NCI-H2107 treated with DMSO at 0.1 percent for 48 hours (cell line): ENCODE results near the gene MS4A10.
A peak's percentile ranks its signal among the peaks of the same experiment; 100 is the strongest.

Experiments
- DNase-seq: peaks from one replicate; lab custom pipeline; 2025; ENCODE audit not compliant: unreplicated experiment; lab: John Stamatoyannopoulos, UW

The MS4A10 gene

DNA sequence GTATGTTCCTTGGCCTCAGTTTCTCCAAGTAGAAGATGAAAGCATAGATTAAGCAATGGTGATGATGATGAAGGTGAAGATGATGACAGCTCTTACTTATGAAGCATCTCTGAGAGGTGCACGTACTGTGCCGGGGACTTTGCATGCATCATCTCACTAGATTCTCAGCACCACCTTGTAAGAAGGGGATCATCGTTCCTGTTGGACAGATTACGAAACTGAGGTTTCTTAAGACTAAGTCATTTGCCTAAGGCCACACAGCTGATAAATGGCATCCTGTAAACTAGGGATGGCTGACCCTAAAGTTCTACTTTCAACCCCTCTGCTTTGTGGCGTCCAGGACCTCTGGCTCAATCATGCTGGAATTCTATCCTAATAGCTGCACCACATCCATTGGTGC, 19.8 kb upstream of the MS4A10 start:
- no peak for DNase-seq

DNA sequence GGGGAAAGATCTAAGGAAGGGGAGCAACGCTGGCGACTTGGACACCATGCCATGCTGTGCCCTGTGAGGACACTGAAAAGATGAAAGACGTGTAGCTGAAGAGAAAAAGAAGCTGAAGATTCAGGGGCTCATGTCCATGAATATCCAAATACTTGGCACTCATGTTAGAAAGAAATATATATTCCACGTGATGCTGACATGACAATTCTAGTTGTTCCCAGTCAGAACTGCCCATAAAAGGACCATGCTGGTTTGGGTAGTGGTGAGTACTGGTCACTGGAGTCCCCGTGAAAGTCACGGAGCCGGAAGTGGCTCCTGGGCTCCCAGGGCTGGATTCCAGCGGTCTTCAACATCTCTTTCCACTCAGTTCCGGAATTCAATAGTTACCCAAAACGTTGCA, 18.6 kb upstream of the MS4A10 start:
- no peak for DNase-seq

DNA sequence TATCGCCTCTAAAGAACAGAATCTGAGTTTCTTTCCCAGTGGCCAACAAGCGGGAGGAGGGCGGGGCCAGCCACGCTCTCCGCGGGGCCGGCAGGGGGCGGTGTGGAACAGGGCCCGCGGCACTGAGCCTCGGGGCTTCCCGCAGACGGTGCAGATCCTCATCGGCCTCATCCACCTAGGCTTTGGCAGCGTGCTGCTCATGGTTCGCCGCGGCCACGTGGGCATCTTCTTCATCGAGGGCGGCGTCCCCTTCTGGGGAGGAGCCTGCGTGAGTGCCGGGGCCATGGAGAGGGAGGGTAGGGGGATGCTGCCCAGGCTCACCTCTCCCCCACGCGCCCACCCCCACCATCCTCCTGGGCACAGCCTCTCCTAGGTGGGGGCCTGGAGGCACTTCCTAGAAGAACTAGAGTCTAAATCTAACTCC, 17.7 kb upstream of the MS4A10 start:
- no peak for DNase-seq

DNA sequence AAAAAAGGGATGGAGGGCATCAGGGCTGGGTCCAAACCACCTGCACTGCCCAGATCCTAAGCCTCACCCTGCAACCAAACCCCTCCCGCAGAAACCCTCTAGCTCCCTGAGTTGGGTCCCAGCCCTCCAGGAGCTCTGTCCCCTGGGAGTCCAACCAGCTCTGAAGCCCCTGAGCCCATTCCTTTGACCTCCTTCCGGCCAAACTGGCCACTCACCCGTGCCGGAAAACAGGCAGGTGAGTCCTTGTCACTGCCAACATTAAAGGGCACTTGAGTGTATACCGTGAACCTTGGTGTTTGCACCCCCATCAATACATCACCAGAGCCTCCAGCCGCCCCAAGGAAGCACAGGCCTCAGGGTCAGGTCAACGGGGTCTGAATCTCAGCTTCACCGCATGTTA, 16.9 kb upstream of the MS4A10 start:
- no peak for DNase-seq

DNA sequence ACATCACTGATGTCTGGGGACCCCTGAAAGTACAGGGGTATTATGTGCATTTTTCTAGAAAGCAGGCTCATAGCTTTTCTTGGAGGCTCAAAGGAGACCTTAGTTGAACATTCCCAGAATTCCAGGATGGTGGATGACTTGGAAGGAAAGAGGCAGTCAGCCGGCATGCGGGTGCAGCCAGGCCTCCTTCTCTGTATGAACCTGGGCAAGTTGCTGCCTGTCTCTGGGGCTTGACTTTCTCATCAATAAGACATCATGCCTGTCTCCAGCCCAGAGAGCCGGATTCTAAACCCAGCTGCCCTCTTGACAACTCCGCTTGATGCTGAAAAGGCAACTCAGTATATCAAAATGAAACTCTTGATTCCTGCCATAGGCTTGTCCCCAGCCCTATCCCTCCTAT, 15.9 kb upstream of the MS4A10 start:
- DNase-seq: no peak

DNA sequence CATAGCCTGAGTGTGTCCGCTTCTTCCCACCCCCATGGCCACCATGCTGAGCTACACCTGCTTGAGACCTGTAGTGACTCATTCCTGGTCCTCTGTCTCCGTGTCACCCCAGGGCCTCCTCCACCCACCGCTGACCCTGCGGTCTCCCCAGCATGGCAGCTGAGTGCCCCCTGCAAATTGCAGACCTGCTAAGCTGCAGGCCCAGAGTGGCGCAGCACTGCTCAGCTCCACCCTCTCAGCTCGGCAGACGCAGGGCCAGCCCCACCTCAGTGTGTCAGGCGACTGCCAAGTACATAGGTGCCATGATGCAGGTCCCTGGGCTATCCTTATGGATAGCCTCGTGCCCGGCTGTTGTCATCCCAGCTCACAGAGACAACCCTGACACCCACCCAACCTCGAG, 15.3 kb upstream of the MS4A10 start:
- DNase-seq: no peak

GRCh38 chr11:60771146-60771545, 14.0 kb upstream of the MS4A10 start:
- no peak for DNase-seq

DNA sequence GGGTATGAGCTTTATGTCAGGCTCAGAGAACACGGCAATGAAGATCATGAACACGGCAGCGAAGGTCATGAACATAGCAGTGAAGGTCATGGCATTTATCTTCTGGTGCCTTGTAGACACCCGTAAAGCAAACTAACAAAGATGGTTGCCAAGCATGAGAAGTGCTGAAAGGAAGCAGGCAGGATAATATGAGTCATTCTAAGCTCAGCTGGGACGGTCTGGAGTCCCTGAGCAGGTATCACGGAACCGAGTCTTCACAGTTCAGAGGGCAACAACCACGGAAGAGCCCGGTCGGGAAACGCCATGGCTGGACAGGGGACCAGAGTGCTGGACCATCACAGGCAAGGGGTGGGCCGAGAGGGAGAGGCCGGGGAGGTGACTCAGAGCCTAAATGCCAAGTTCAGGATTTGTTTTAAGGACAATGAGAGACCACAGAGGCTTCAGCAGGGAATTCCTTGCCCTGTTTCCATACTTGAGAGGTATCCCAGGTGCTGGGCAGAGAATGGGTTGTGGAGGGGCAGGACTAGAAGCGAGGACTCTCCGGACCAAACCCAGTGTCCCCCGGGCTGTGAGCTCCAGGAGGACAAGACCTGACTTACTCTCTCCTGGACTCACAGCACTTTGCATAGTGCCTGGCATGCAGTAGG, 13.1 kb upstream of the MS4A10 start:
- no peak for DNase-seq

DNA sequence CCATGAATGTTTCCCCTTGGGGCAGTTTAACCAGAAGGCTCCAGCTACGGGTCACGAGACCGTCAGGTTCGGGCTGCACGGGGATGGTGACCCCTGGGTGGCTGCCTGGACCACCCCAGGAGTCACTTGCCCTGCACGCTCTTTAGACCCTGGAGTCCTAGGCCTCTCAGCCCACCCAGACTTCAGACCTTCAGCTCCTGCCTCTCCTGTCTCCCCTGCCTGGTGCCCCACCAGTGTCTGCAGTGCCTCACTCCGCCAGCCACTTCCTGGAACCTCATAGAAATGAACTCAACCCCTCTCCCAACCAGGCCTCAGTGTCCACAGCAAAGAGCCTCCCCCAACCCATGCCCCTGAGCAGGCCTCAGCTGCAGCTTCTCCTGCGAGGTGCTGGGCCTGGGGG, 12.5 kb upstream of the MS4A10 start:
- no peak for DNase-seq

DNA sequence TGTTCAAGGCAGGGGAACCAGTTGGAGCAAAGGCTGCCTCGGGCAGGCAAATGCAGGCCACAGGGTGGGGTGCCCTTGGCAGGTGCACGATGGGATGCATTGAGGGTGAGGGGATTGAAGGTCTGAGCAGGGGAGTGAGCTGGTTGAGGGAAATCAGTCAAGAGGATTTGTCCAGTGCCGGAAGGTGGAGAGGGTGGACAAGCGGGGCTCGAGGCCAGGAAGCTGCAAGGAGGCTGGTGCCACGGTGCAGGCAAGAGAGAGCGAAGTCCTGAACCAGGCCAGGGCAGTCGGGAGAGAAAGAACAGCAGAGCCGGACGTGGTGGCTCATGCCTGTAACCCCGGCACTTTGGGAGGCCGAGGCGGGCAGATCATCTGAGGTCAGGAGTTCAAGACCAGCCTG, 10.4 kb upstream of the MS4A10 start:
- no peak for DNase-seq

GRCh38 chr11:60775420-60775961, 9.6 kb upstream of the MS4A10 start:
- DNase-seq: peak; percentile 79

- no peak for DNase-seq
Measured at GRCh38 chr11:60776167-60776566, 9.0 kb upstream of the MS4A10 start.

GRCh38 chr11:60777106-60777505, 8.0 kb upstream of the MS4A10 start:
- DNase-seq: no peak

DNA sequence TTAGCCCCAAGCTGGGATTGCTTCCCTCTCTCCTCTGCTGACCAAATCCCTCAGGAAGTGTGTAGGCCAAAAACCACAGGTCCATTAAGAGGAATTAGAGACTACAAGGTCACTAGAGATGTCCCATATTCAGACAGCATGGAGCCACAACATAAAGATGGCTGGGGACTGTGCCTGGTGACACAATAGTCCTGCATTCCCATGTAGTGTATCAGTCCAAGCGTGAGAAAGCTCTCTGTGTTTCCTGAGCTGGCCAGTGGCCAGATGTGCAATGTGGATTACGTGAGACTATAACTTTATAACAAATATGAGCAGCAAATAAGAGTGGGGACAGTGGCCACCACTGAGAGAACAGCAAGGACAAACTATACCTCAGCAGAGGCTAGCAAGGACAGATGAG, 7.6 kb upstream of the MS4A10 start:
- DNase-seq: no peak

GRCh38 chr11:60780065-60780464, 5.1 kb upstream of the MS4A10 start:
- DNase-seq: no peak

DNA sequence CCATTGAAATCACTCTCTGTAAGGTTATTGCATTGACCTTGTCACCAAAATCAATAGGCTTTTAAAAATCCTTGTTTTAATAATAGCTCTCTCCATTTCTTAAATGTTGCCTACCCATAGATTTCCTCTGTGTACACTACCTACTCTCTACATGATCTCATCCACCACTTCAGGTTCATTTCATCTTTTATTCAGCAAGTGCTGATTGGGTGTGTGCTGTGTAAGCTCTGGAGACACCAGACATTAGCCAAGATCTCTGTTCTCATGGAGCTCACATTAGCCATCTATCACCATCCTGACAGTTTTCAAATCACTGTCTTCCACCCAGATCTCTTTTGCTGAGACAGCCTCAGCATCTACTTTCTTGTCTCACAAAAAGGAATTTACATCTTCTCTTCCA, 4.4 kb upstream of the MS4A10 start:
- no peak for DNase-seq

DNA sequence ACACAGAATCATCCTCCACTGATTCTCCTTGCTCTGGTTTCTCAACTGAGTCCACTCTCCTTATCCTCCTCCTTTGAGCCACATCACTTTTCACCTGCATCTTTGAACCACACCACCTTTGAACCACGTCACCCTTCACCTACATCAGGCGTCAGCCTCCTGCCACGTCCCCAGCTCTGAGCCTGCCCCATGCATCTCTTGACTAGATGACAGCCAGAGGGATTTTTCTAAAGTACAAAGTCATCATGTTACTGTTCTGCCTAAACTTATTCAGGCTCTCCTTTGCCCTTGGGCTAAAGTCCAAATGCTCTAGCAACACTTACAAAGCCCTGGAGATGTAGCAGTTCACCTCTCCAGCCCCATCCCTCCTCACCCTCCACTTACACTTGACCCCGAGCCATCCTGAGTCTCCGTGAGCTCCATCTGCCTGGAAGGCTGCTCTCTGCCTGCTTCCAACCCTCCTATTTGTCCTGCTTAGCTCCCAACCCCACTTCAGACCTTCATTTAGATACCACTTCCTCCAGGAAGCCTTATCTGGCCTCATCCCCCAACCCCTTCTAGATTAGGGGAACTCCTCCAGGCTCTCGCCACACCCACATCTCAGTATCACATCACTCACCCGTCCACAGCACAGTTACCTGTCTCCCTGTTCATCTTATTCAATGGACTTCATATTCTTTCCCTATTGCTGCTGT, 3.7 kb upstream of the MS4A10 start:
- no peak for DNase-seq

GRCh38 chr11:60781981-60782316, 3.2 kb upstream of the MS4A10 start:
- DNase-seq: no peak

DNA sequence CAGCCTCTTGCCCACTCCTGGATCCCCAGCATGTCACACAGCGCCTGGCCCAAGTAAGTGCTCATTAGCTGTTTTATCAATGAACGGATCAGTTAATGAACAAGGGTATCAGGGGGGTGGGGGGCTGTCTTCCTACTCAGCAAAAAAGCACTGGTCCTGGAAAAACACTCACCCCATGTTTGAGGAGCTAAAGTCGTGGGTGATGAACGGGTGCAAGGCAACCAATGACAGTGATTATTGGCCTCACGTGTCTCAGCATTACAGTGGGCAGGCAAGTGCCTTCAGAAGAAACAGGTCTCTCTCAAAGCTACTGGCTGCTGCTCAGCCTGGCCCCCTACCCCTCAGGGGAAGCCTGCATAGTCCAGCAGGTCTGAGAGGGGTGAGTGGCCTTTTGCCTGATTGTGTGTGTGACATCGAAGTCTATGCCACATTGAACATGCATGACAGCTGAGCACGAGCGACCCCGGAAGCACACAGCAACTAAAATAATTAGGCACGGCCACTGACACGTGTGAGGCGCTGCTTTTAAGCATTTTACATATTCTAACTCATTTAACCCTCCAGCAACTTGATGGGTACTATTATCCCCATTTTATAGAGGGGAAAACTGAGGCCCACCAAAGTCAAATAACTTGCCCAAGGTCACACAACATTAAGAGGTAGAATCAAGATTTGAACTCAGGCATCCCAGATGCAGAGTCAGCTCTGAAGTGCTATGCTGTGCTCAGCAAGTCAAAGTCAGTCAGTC, 2.6 kb upstream of the MS4A10 start:
- no peak for DNase-seq

DNA sequence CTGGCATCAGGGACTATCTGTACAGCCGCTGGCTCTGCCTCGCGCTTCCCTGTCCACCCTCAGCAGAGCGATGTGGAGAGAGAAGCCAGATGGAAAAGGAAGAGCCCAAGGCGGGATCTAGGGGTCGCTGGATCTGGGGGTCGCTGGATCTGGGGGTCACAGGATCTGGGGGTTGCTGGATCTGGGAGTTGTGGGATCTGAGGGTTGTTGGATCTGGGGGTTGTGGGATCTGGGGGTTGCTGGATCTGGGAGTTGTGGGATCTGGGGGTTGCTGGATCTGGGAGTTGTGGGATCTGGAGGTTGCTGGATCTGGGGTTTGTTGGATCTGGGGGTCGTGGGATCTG, 2.0 kb upstream of the MS4A10 start:
- DNase-seq: no peak

GRCh38 chr11:60783911-60784310, 1.2 kb upstream of the MS4A10 start:
- no peak for DNase-seq

- DNase-seq: no peak
Measured at GRCh38 chr11:60785806-60786361, 751 bp downstream of the MS4A10 start.
